GM12801 (cell line): ENCODE data around the gene CMBL.

Source experiments
- TF ChIP-seq, protein P1 (sequence below): IDR thresholded peaks from one replicate; pipeline ENCODE4 v1.5.1; 2011; ENCODE audit warnings: control low read depth; ENCODE audit not compliant: insufficient read length; ENCODE audit errors: extremely low read depth

Gene CMBL

DNA sequence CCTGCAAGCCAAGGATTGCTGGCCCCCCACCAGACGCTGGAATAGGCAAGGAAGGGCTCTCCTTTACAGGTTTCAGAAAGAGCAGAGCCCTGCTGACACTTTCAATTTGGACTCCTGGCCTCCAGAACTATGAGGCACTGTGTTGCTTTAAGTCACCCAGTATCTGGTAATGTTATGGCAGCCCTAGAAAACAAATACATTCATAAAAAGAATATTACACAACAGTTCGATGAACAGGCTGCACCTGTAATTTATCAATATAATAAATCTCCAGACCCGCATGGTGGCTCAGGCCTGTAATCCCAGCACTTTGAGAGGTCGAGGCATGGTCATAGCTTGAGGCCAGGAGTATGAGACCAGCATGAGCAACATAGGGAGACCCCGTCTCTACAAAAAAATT lies 7.5 kb downstream of the CMBL start:
- TF ChIP-seq, protein P1, sequence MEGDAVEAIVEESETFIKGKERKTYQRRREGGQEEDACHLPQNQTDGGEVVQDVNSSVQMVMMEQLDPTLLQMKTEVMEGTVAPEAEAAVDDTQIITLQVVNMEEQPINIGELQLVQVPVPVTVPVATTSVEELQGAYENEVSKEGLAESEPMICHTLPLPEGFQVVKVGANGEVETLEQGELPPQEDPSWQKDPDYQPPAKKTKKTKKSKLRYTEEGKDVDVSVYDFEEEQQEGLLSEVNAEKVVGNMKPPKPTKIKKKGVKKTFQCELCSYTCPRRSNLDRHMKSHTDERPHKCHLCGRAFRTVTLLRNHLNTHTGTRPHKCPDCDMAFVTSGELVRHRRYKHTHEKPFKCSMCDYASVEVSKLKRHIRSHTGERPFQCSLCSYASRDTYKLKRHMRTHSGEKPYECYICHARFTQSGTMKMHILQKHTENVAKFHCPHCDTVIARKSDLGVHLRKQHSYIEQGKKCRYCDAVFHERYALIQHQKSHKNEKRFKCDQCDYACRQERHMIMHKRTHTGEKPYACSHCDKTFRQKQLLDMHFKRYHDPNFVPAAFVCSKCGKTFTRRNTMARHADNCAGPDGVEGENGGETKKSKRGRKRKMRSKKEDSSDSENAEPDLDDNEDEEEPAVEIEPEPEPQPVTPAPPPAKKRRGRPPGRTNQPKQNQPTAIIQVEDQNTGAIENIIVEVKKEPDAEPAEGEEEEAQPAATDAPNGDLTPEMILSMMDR = no peak

DNA sequence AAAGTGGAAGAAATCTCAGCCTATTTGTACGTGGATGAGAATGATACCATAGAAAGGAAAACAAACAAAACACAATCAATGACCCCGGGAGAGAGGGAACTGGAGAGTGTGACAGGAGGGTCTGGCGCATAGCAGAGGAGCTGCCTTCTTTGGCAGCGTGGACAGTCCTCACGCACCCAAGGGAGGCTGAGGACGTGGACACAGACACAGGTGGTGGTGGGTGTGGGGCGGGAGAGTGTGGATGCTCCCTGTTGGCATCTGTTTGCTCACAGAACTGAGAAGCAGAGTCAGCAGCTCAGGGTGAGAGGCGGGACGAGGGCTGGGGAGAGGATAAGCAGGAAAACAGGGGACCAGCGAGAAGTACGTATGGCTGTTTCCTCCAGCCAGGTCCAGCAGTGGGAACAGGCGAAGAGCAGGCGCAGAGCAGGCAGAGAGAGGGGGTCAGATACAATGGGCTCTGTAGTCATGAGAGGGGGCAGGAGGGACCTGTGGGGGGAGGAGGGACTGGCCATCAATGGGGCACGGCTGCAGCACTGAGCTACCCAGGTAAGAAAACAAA lies 10.0 kb downstream of the CMBL start:
- TF ChIP-seq, protein P1 = no peak

DNA sequence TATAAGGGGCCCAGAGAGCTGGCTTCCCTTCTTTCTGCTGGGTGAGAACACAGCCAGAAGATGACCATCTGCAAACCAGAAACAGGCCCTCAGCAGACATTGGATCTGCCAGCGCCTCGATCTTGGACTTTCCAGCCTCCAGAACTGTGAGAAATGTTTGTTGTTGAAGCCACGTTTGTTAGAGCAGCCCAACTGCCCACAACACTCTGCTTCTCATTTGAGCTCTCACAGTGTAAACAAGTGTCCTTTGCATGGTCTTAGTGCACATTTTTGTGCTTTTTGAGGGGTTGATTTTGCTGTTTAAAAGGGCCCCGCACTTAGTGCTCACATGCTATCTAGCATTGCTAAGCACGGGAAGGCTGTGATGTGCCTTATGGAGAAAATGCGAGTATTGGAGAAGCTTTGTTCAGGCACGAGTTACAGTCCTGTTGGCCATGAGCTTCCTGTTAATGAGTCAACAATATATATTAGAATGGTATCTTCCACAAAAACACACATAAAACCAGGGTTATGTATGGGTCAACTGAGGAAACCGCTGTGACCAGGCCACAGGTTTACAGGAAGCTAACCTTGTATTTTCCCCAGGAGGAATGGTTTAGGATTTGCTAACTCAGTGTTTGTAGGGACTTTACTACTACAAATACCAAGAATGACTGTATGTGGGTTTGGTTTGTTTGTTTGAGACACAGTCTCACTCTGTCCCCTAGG lies 11.9 kb downstream of the CMBL start:
- TF ChIP-seq, protein P1 = no peak

DNA sequence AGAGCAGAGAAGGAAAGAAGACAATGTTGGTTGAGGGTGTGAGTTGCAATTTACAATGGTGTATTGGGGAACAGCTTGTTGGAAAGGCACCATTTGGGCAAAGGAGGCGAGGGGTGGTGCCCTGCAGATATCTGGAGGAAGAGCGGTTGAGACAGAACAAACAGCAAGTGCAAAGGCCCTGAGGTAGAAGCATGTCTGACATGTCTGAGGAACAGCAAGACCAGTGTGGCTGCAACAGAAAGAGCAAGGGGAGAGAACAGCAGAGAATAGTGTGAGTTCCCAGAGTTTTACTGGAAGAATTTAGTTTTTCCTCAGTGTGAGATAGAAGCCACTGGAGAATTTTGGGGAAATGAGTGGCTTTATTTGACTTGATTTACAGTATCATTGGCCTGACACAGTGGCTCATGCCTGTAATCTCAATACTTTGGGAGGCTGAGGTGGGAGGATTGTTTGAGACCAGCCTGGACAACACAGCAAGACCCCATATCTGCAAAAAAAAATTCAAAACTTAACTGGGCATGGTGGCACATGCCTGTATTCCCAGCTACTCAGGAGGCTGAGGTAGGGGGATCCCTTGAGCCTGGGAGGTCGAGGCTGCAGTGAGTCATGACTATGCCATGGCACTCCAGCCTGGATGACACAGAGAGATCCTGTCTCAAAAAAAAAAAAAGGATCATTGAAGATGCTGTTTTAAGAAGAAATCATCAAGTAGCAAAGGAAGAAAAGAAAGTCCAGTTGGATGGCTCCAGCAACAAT lies 13.6 kb downstream of the CMBL start:
- TF ChIP-seq, protein P1 = no peak

DNA sequence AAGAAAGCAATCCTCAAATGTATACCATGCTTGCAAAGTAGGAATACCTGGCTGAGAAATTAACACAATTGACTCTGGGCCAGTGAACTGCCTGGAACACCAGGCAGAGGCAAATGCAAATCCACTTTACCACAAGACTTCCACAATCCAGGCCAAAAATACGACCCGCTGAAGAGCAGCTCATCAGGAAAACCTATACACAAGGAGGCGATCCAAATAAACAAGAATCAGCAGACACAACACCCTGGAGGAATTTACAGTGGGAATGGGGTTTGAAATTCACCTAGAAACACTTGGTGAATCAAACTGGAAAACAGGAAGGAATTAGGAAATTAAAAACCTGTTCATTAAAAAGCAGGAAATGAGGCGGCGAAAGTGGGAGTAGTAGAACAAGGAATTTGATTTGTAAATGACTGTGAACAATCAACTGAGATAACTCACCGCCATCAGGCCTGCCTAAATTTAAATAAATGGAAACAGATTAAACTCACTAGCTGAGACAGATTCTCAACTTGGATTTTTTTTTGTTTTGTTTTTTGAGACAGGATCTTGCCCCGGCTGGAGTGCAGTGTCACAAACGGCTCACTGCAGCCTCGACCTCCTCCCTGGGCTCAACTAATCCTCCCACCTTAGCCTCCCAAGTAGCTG lies 15.9 kb downstream of the CMBL start:
- TF ChIP-seq, protein P1 = no peak

DNA sequence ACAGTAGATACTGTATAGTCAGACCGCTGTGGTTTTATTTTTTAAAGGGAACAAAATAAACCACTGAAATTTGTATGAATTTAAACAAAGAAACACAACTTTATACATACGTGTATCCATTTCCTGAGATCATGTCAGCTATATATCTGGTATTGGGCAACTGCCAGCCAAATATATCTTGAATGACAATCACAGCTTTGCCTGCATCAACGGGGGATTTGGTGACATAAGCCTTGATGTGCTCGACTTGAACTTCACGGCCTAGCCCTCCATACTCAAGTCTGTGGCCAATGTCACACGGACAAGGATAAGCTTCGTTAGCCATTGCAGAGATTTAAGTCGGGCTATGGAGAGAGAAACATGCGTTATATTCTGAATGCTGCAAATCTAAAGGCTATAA lies 17.3 kb downstream of the CMBL start:
- TF ChIP-seq, protein P1 = no peak

DNA sequence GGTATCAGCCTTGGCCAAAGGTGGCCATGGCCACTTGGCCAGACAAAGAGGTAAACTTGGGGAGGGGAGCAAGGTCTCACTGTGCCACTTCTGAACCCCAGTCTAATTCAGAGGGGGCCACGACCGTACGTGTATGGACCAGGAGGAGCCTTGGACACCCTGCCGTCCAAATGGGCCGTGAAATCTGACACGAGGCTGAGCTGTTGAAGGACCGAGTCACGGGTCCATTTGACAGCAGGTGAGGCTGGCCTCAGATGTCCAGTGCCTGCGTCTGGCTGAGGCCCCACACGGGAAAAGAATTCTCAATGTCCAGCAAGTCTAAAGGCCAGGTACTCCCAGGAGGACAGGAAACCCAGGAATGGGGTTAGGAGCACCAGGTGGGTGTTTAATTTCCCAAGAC lies 17.7 kb downstream of the CMBL start:
- TF ChIP-seq, protein P1 = no peak
